ENCODE measurements around the gene HSPA9. TPM values are rescaled to one million over a fixed set of nuclear protein-coding genes. Genes with fewer than 3 reads are reported as not detected.
"Not testable (repeated sequence)": the region's sequence is repeated elsewhere in the genome, so short reads cannot be mapped to it uniquely, and the experiment has no call there.

HSPA9 gene
- polyA plus RNA-seq, 3 donors = 345 to 376 (median 350) TPM

GRCh38 chr5:138536215-138536614 is 39.0 kb downstream of the HSPA9 start:
- no peak for DNase-seq (ENCODE audit: low read depth in 3 of 3, low spot score in 2 of 3)

- DNase-seq (ENCODE audit: low read depth in 3 of 3, low spot score in 2 of 3) = no peak
These were observed 40.9 kb downstream of the HSPA9 start for GRCh38 chr5:138533973-138534941.

- DNase-seq (ENCODE audit: low read depth in 3 of 3, low spot score in 2 of 3) = no peak
These were observed 45.4 kb downstream of the HSPA9 start for GRCh38 chr5:138529812-138530211.

GRCh38 chr5:138528744-138529469 is 46.3 kb downstream of the HSPA9 start:
- no peak for DNase-seq (ENCODE audit: low read depth in 3 of 3, low spot score in 2 of 3)

GRCh38 chr5:138528208-138528607 is 47.0 kb downstream of the HSPA9 start:
- DNase-seq (ENCODE audit: low read depth in 3 of 3, low spot score in 2 of 3) = no peak

- DNase-seq (ENCODE audit: low read depth in 3 of 3, low spot score in 2 of 3) = no peak
These were observed 48.0 kb downstream of the HSPA9 start for GRCh38 chr5:138527170-138527569.

GRCh38 chr5:138523406-138523805 is 51.8 kb downstream of the HSPA9 start:
- DNase-seq (ENCODE audit: low read depth in 3 of 3, low spot score in 2 of 3) = no peak

- no peak for DNase-seq (ENCODE audit: low read depth in 3 of 3, low spot score in 2 of 3)
These were observed 54.2 kb downstream of the HSPA9 start for GRCh38 chr5:138520971-138521370.

- no peak for DNase-seq (ENCODE audit: low read depth in 3 of 3, low spot score in 2 of 3)
These were observed 57.8 kb downstream of the HSPA9 start for GRCh38 chr5:138517437-138517836.

- DNase-seq (ENCODE audit: low read depth in 3 of 3, low spot score in 2 of 3) = no peak
These were observed 59.5 kb downstream of the HSPA9 start for GRCh38 chr5:138515556-138516245.

GRCh38 chr5:138514021-138514420 is 61.2 kb downstream of the HSPA9 start:
- DNase-seq (ENCODE audit: low read depth in 3 of 3, low spot score in 2 of 3) = no peak

GRCh38 chr5:138508958-138509357 is 66.2 kb downstream of the HSPA9 start:
- no peak for DNase-seq (ENCODE audit: low read depth in 3 of 3, low spot score in 2 of 3)

- DNase-seq (ENCODE audit: low read depth in 3 of 3, low spot score in 2 of 3) = not testable (repeated sequence)
These were observed 67.7 kb downstream of the HSPA9 start for GRCh38 chr5:138507485-138507884.

- DNase-seq (ENCODE audit: low read depth in 3 of 3, low spot score in 2 of 3) = no peak
These were observed 68.6 kb downstream of the HSPA9 start for GRCh38 chr5:138506370-138507306.

GRCh38 chr5:138504799-138505198 is 70.4 kb downstream of the HSPA9 start:
- DNase-seq (ENCODE audit: low read depth in 3 of 3, low spot score in 2 of 3) = no peak

Other genes with a start within 250 kb of the HSPA9 start
- gene CDC25C, start 243.6 kb downstream of the HSPA9 start, polyA plus RNA-seq (ENCODE audit: insufficient read length in 3 of 3) = 1 to 10 TPM; 6.8 to 8.4 (median 7.8) TPM
- gene FAM53C, start 237.1 kb downstream of the HSPA9 start, polyA plus RNA-seq (ENCODE audit: insufficient read length in 3 of 3) = 10 to 100 TPM; 29.3 to 31.1 (median 29.7) TPM
- gene KDM3B, start 222.7 kb downstream of the HSPA9 start, polyA plus RNA-seq (ENCODE audit: insufficient read length in 3 of 3) = 100 to 1,000 TPM in 1 of 3 donors, 10 to 100 TPM in 2; 96.6 to 102 (median 98.6) TPM
- 10 to 100 TPM in 1 of 3 donors, 1 to 10 TPM in 2; 7.2 to 10.9 (median 8.2) TPM for gene REEP2, start 136.3 kb downstream of the HSPA9 start, polyA plus RNA-seq (ENCODE audit: insufficient read length in 3 of 3)
- 100 to 1,000 TPM; 101 to 410 (median 155) TPM for gene EGR1, start 109.9 kb downstream of the HSPA9 start, polyA plus RNA-seq (ENCODE audit: insufficient read length in 3 of 3)
- gene ETF1, start 32.2 kb downstream of the HSPA9 start, polyA plus RNA-seq (ENCODE audit: insufficient read length in 3 of 3) = 10 to 100 TPM; 75.5 to 82.8 (median 79.5) TPM
- 100 to 1,000 TPM; 380 to 411 (median 404) TPM for gene CTNNA1, start 178.0 kb upstream of the HSPA9 start, polyA plus RNA-seq (ENCODE audit: insufficient read length in 3 of 3)

Measured in right renal cortex interstitium (tissue), 3 donors.